T follicular helper cell (primary cell): ENCODE measurements around the gene ORC5.
A peak's percentile ranks its signal among the peaks of the same experiment; 100 is the strongest.
"Not testable (repeated sequence)": the region's sequence is repeated elsewhere in the genome, so short reads cannot be mapped to it uniquely, and the experiment has no call there.

Experiments used
- DNase-seq: peaks from one replicate; pipeline ENCODE4 v3.0.0-alpha.2; 2020; ENCODE audit warnings: low read depth
- total RNA-seq, 2 experiments: gene quantifications; one replicate each; lab custom pipeline; 2026; lab: John Stamatoyannopoulos, UW

The ORC5 gene
- 29.6 to 41.1 reads per million in 2 experiments for total RNA-seq

- DNase-seq: peak; percentile 52
These were observed at the start of gene ORC5 for GRCh38 chr7:104207731-104208420. Gene ORC5 (minus strand): TSS chr7:104208013. CDS start chr7:104207904, 109 bp downstream.

GRCh38 chr7:104255616-104256015, 47.8 kb upstream of the ORC5 start:
- DNase-seq: no peak

- no peak for DNase-seq
These were observed 47.4 kb upstream of the ORC5 start for GRCh38 chr7:104255194-104255593.

- no peak for DNase-seq
These were observed 46.9 kb upstream of the ORC5 start for GRCh38 chr7:104254696-104255095.

DNA sequence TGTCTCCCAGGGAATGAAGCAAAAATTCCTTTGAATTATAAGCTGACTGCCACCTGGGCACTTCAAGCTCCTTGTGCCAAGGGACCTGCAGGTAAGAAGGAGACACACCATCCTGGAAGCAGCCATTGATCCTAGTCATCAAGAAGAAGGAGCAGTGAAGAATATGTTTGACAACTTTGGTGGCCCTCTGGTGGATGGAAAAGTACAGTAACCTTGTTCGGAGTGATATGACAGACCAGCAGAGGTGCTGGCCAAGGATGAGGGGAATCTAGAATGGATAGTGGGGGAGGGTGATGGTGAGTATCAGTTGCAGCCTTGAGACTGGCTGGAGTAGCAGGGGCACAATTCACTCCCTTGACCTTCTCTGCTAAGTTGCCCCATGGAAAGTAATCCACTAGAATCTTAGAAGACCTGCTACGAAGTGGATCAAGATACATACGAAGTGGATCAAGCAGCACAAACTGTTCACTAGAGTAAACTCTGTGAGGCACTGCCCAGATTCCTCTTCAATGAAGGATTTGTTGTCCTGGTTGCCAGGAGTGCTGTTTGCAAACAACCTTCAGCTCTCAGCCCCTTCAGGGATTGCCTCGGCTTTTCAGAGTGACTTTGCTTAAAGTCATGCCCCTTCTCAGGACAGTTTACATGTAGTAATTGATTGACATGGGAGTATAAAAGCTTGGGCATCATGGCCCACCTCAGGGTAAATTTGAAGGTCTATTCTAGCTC, 44.8 kb upstream of the ORC5 start:
- DNase-seq: no peak

- DNase-seq: no peak
These were observed 34.8 kb upstream of the ORC5 start for GRCh38 chr7:104242638-104243037.

GRCh38 chr7:104241538-104242209, 33.9 kb upstream of the ORC5 start:
- no peak for DNase-seq

DNA sequence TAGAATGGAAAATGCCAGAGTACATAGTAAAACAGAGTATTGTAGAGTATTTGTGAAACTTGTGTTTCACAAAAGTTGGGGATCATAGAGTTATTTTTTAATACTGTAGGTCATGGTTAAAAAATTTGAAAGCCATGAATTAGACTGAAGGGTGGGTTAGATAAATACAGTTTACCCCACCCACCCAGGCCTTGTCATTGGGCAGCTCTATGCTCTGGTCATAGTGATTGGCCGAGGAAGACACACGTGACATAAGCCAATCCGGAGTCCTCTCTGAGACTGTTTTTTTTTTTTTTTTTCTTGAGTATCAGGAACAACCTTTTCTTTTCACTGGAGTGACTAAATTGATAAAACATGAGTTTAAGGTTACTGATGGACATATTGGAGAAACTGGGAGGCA, 33.3 kb upstream of the ORC5 start:
- DNase-seq: no peak

GRCh38 chr7:104240401-104240800, 32.6 kb upstream of the ORC5 start:
- no peak for DNase-seq

- not testable (repeated sequence) for DNase-seq
These were observed 27.2 kb upstream of the ORC5 start for GRCh38 chr7:104234990-104235389.

GRCh38 chr7:104231054-104232046, 23.5 kb upstream of the ORC5 start:
- no peak for DNase-seq

DNA sequence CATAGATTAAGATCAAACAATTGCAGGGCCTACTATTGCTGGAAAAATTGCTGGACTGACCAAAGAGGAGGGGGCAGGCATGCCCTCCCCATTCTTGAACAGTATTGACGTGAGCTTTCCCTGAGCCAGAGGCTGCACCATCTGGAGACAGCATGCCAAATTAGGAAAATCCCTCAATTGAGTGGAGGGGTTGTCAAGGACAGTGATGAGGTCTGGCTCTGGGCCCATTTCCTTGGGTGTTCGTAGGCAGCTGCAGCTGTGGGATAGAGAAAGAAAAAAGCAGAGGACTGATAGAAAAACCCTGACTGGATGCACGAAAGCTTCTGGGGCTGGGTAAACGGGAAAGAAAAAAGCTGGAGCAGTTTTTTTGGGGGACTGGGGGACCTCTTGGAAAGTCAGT, 22.8 kb upstream of the ORC5 start:
- DNase-seq: no peak

DNA sequence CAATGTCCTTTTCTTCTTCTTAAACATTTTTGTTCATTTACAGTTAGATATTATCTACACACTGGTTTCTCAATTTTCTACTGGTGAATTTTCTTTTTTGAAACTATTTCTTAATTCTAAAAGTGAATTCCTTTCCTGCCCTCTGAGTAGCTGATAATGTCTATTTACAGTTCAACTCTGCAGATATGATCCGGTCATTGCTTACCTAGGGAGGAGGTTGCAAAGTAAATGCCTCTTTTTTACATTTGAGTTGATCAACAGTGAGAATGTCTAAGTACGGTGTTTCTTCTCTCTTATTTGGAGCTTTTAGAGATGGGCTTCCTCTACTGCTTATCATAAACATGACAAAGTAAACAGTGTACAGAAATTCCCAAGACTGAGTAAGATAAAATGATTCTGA, 20.6 kb upstream of the ORC5 start:
- DNase-seq: no peak

DNA sequence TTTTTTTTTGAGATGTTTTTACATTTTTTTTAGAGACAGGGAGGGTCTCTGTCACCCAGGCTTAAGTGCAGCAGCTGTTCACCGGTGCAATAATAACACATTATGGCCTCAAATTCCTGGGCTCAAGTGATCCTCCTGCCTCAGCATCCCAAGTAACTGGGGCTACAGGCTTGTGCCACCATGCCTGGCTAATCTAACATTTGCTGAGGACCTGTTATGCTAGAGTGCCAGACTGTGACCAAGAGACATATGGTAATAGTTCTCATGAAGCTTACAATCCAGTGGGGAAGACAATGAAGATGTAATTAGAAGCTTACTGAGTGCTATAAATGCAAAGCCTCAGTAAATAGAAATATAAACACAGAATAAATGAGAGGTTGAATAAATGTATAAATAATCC, 17.6 kb upstream of the ORC5 start:
- DNase-seq: no peak

DNA sequence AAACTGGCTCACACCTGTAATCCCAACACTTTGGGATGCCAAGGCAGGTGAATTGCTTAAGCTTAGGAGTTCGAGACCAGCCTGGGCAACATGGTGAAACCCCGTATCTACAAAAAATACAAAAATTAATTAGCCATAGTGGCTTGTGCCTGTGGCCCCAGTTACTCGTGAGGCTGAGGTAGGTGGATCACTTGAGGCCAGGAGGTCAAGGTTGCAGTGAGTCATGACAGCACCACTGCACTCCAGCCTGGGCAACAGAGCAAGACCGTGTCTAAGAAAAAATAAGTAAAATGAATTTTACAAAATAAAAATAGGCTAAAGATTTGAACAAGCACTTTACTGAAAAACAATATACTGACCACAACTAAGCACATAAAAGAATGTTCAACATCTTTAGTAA, 9.8 kb upstream of the ORC5 start:
- no peak for DNase-seq

DNA sequence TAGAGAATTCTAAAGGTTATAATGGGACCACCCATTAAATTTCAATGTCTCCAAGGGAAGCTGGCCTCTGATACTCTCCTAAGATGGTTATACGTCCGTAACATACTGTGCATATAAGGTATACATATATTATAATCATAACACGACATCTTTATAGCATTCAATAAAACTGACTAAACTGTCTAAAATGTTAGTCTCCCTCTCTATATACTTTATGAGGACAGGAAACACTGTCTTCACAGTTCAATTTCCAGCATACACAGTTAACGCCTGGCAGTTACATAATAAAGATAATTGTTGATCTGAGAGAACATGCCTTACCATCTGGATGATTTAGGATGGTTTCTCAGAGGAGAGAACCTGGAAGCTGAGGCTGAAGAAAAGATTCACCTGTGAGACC, 1.2 kb upstream of the ORC5 start:
- no peak for DNase-seq

- DNase-seq: no peak
These were observed 588 bp upstream of the ORC5 start for GRCh38 chr7:104208421-104208780.

- DNase-seq: no peak
These were observed 474 bp downstream of the ORC5 start for GRCh38 chr7:104207348-104207730.

- no peak for DNase-seq
These were observed 972 bp downstream of the ORC5 start for GRCh38 chr7:104206841-104207240.

GRCh38 chr7:104198673-104199278, 9.0 kb downstream of the ORC5 start:
- no peak for DNase-seq

DNA sequence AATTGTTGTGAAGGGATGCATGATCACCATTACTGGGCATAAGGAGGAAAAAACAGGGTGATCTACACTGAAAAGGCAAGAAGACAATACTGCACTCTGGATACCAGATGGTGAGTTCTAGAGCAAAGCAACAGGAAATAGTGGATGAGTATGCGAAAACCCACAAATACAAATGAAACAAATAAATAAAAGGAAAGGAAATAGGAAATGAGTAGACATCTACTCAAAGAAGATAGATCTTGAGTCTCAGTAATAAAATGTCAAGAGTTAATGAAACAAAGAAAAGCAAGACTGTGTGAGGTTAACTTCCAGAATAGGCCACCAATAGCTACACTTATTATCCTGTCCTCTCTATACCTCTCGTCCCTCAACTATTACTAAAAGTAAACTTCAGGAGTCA, 11.7 kb downstream of the ORC5 start:
- no peak for DNase-seq
